Ishikawa (cell line): Measurements from ENCODE around the gene ZBTB40.

ENCODE experiments used
- CEBPB ChIP-seq: IDR thresholded peaks from 2 replicates; pipeline ENCODE4 v1.6.1; 2012
- EGR1 ChIP-seq: IDR thresholded peaks from 2 replicates; pipeline ENCODE4 v1.6.1; 2012
- EP300 ChIP-seq: IDR thresholded peaks from 2 replicates; pipeline ENCODE4 v1.6.1; 2012; ENCODE audit warnings: borderline replicate concordance
- RAD21 ChIP-seq: IDR thresholded peaks from 2 replicates; pipeline ENCODE4 v1.6.1; 2012; ENCODE audit warnings: low read depth
- TAF1 ChIP-seq: IDR thresholded peaks from 2 replicates; pipeline ENCODE4 v1.6.1; 2012; ENCODE audit warnings: low read depth, mild to moderate bottlenecking
- TCF12 ChIP-seq: IDR thresholded peaks from 2 replicates; pipeline ENCODE4 v1.6.1; 2012; ENCODE audit warnings: low read depth
- TF ChIP-seq, protein P1 (sequence below): IDR thresholded peaks from 2 replicates; pipeline ENCODE4 v1.6.1; 2012
- TF ChIP-seq, protein P2 (sequence below): IDR thresholded peaks from 2 replicates; pipeline ENCODE4 v1.6.1; 2012; ENCODE audit warnings: low read depth, mild to moderate bottlenecking

DNA sequence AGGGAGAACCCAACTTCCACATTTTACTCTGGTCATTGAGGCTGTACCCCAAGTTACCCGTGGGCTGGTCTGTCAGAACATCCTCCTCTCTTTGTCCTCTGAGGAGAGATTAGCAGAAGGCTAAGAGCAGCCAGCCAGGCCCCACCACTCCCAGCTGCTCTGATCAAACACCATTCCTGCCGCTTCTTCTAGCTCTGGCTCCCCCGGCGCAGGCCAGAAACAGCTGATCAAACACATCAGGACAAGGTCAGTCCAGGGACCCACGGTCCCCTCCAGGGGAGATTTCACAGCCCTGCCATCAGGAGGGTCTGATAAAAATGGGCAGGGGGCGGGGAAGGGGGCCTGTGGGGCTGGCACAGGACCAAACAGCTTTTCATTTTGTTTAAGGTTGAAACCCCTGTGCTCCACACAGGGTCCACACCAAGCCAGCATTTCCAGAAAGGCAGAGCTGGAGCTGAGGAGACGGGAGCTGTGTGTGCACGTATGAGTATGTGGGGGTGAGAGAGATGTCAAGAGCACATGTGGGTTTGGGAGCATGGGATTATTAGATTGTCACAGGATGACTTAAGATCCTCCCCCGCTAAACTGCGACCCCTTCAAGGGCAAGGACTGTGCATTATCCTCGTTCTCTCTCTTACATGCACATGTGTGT, 81.7 kb downstream of the ZBTB40 start:
- TF ChIP-seq EGR1 (no peak), CEBPB (no peak), TAF1 (no peak), EP300 (no peak), TCF12 (no peak), RAD21 (no peak)
- TF ChIP-seq, protein P1, sequence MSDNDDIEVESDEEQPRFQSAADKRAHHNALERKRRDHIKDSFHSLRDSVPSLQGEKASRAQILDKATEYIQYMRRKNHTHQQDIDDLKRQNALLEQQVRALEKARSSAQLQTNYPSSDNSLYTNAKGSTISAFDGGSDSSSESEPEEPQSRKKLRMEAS: no peak
- TF ChIP-seq, protein P2, sequence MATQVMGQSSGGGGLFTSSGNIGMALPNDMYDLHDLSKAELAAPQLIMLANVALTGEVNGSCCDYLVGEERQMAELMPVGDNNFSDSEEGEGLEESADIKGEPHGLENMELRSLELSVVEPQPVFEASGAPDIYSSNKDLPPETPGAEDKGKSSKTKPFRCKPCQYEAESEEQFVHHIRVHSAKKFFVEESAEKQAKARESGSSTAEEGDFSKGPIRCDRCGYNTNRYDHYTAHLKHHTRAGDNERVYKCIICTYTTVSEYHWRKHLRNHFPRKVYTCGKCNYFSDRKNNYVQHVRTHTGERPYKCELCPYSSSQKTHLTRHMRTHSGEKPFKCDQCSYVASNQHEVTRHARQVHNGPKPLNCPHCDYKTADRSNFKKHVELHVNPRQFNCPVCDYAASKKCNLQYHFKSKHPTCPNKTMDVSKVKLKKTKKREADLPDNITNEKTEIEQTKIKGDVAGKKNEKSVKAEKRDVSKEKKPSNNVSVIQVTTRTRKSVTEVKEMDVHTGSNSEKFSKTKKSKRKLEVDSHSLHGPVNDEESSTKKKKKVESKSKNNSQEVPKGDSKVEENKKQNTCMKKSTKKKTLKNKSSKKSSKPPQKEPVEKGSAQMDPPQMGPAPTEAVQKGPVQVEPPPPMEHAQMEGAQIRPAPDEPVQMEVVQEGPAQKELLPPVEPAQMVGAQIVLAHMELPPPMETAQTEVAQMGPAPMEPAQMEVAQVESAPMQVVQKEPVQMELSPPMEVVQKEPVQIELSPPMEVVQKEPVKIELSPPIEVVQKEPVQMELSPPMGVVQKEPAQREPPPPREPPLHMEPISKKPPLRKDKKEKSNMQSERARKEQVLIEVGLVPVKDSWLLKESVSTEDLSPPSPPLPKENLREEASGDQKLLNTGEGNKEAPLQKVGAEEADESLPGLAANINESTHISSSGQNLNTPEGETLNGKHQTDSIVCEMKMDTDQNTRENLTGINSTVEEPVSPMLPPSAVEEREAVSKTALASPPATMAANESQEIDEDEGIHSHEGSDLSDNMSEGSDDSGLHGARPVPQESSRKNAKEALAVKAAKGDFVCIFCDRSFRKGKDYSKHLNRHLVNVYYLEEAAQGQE: no peak
